Stimulated activated CD4-positive, alpha-beta T cell treated with anti-CD3 and anti-CD28 coated beads, Interleukin-12 subunit alpha, Interleukin-12 subunit beta, amount 100 ng/mL, for 48 hours (primary cell): Measurements from ENCODE around the gene CCSER1.
"Not testable (repeated sequence)": the region's sequence is repeated elsewhere in the genome, so short reads cannot be mapped to it uniquely, and the experiment has no call there.

ENCODE experiments used
- DNase-seq, 3 donors: peaks; one replicate each; pipeline ENCODE4 v3.0.0-alpha.2; 2020; ENCODE audit warnings: low read depth in 2 of 3, low spot score in 1 of 3

The CCSER1 gene

GRCh38 chr4:91623603-91623967, 1496.4 kb downstream of the CCSER1 start:
- not testable (repeated sequence) for DNase-seq

- DNase-seq: no peak
Measured at GRCh38 chr4:91630054-91630453, 1502.9 kb downstream of the CCSER1 start.

GRCh38 chr4:91630764-91631163, 1503.6 kb downstream of the CCSER1 start:
- DNase-seq: no peak

GRCh38 chr4:91631335-91631734, 1504.1 kb downstream of the CCSER1 start:
- no peak for DNase-seq

- no peak for DNase-seq
Measured at GRCh38 chr4:91636083-91636482, 1508.9 kb downstream of the CCSER1 start.
